ENCODE data around the gene COQ2. TPM values are rescaled to one million over a fixed set of nuclear protein-coding genes. Genes with fewer than 3 reads are reported as not detected.

The COQ2 gene
- total and polyA plus RNA-seq, 2 of the 13 experiments (the other 11 are each of a cell fraction or from before 2014, with no cell fraction given) = 10.1 to 17.3 TPM

DNA sequence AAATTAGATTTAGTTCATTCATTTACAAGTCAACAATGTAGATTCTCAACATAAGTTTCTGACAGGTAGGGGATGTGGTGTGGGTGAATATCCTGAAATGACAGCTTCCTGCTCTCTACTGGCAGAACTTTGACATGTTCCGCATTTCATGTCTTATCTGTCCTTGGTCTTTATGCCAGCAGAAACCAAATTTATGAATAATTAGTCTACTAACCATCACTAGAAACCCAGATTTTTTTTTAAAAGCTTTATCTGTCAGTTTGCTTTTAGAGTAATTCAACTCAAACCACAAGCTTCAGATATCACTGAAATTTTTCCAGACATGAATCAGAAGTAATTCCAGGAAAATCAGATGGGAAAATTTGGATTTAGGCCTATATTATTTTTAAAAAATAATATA lies 17.9 kb downstream of the COQ2 start:
- Histone ChIP-seq H3K79me2 (ENCODE audit: insufficient read depth, low read length) (no peaks in the 10 kb centered on the region), H3K4me3 (replicated peaks in 1 of 3; ENCODE audit: insufficient read depth in 1 of 3, low read depth in 2 of 3, low read length in 3 of 3) (no peak overlapping the region), H3K9me3 (ENCODE audit: low read length) (no peaks in the 10 kb centered on the region), H3K9ac (ENCODE audit: insufficient read depth, low read depth, low read length) (no peak overlapping the region), H4K20me1 (ENCODE audit: insufficient read depth, low read length) (no peaks in the 10 kb centered on the region), H3K4me1 (ENCODE audit: insufficient read depth, low read length) (no peaks in the 10 kb centered on the region), H3K27me3 (ENCODE audit: control insufficient read depth in 1 of 2, insufficient read depth in 2 of 2, low read length in 2 of 2) (no peaks in the 10 kb centered on the region), H3K36me3 (replicated peaks in 1 of 2; ENCODE audit: control insufficient read depth in 1 of 2, insufficient read depth in 2 of 2, low read length in 2 of 2) (peaks cover 4 to 44% of the 10 kb centered on the region in 2 experiments), H3K4me2 (ENCODE audit: low read depth, low read length) (no peak overlapping the region), H3K27ac (ENCODE audit: extremely low read length, insufficient read depth, low read length) (no peak overlapping the region), H2AFZ (ENCODE audit: low read length) (no peak overlapping the region)
- DNase-seq (ENCODE audit: low spot score) (no peak), ATAC-seq (no peak), FAIRE-seq (no peak)
- 100% methylated on average over 1 of the region's 1 CpG for WGBS (ENCODE audit: low lambda C conversion rate)
- in situ Hi-C loops (cut with HindIII; ENCODE audit: extremely low pct_ligation_motif_present, low pct_unique_long_range_greater_than_20kb) (no loop called here), intact Hi-C loops (cut with micrococcal nuclease; ENCODE audit: unreplicated experiment) (no loop called here)
- BruUV-seq (replicated peaks) = no TSS peak
- ChIA-PET CTCF (ENCODE audit: low intra/inter-chr PET ratio, low total read pairs) (no interaction called here), POLR2A (interaction anchor here (1.4 kb wide), 1 partner anchor 18 kb away, joined by 3 read pairs; the partner anchor contains the start of gene COQ2)
- TF ChIP-seq ZNF430 (CRISPR knock-in tag; IDR thresholded peaks at IDR 0.05) (no peak), NFIC (IDR thresholded peaks at IDR 0.05; ENCODE audit: low read length) (no peak), FOXC1 (CRISPR knock-in tag; IDR thresholded peaks at IDR 0.05; ENCODE audit: borderline replicate concordance) (no peak), ADNP (CRISPR knock-in tag; IDR thresholded peaks at IDR 0.05) (no peak)
- TF ChIP-seq, protein P1, sequence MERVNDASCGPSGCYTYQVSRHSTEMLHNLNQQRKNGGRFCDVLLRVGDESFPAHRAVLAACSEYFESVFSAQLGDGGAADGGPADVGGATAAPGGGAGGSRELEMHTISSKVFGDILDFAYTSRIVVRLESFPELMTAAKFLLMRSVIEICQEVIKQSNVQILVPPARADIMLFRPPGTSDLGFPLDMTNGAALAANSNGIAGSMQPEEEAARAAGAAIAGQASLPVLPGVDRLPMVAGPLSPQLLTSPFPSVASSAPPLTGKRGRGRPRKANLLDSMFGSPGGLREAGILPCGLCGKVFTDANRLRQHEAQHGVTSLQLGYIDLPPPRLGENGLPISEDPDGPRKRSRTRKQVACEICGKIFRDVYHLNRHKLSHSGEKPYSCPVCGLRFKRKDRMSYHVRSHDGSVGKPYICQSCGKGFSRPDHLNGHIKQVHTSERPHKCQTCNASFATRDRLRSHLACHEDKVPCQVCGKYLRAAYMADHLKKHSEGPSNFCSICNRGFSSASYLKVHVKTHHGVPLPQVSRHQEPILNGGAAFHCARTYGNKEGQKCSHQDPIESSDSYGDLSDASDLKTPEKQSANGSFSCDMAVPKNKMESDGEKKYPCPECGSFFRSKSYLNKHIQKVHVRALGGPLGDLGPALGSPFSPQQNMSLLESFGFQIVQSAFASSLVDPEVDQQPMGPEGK (CRISPR knock-in tag; IDR thresholded peaks at IDR 0.05) = no peak
- TF ChIP-seq, protein P2, sequence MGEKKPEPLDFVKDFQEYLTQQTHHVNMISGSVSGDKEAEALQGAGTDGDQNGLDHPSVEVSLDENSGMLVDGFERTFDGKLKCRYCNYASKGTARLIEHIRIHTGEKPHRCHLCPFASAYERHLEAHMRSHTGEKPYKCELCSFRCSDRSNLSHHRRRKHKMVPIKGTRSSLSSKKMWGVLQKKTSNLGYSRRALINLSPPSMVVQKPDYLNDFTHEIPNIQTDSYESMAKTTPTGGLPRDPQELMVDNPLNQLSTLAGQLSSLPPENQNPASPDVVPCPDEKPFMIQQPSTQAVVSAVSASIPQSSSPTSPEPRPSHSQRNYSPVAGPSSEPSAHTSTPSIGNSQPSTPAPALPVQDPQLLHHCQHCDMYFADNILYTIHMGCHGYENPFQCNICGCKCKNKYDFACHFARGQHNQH (CRISPR knock-in tag; IDR thresholded peaks at IDR 0.05) = no peak
- TF ChIP-seq, protein P3, sequence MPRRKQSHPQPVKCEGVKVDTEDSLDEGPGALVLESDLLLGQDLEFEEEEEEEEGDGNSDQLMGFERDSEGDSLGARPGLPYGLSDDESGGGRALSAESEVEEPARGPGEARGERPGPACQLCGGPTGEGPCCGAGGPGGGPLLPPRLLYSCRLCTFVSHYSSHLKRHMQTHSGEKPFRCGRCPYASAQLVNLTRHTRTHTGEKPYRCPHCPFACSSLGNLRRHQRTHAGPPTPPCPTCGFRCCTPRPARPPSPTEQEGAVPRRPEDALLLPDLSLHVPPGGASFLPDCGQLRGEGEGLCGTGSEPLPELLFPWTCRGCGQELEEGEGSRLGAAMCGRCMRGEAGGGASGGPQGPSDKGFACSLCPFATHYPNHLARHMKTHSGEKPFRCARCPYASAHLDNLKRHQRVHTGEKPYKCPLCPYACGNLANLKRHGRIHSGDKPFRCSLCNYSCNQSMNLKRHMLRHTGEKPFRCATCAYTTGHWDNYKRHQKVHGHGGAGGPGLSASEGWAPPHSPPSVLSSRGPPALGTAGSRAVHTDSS (CRISPR knock-in tag; conservative IDR thresholded peaks at IDR 0.05) = no peak
- TF ChIP-seq, protein P4, sequence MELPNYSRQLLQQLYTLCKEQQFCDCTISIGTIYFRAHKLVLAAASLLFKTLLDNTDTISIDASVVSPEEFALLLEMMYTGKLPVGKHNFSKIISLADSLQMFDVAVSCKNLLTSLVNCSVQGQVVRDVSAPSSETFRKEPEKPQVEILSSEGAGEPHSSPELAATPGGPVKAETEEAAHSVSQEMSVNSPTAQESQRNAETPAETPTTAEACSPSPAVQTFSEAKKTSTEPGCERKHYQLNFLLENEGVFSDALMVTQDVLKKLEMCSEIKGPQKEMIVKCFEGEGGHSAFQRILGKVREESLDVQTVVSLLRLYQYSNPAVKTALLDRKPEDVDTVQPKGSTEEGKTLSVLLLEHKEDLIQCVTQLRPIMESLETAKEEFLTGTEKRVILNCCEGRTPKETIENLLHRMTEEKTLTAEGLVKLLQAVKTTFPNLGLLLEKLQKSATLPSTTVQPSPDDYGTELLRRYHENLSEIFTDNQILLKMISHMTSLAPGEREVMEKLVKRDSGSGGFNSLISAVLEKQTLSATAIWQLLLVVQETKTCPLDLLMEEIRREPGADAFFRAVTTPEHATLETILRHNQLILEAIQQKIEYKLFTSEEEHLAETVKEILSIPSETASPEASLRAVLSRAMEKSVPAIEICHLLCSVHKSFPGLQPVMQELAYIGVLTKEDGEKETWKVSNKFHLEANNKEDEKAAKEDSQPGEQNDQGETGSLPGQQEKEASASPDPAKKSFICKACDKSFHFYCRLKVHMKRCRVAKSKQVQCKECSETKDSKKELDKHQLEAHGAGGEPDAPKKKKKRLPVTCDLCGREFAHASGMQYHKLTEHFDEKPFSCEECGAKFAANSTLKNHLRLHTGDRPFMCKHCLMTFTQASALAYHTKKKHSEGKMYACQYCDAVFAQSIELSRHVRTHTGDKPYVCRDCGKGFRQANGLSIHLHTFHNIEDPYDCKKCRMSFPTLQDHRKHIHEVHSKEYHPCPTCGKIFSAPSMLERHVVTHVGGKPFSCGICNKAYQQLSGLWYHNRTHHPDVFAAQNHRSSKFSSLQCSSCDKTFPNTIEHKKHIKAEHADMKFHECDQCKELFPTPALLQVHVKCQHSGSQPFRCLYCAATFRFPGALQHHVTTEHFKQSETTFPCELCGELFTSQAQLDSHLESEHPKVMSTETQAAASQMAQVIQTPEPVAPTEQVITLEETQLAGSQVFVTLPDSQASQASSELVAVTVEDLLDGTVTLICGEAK (IDR thresholded peaks at IDR 0.05) = no peak
- TF ChIP-seq, protein P4 (CRISPR knock-in tag; IDR thresholded peaks at IDR 0.05) = no peak
- TF ChIP-seq, protein P5, sequence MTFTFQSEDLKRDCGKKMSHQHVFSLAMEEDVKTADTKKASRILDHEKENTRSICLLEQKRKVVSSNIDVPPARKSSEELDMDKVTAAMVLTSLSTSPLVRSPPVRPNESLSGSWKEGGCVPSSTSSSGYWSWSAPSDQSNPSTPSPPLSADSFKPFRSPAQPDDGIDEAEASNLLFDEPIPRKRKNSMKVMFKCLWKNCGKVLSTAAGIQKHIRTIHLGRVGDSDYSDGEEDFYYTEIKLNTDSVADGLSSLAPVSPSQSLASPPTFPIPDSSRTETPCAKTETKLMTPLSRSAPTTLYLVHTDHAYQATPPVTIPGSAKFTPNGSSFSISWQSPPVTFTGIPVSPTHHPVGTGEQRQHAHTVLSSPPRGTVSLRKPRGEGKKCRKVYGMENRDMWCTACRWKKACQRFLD (CRISPR knock-in tag; IDR thresholded peaks at IDR 0.05; ENCODE audit: borderline replicate concordance) = no peak

All from HepG2 (cell line).